A549 (cell line): ENCODE data around the gene DGLUCY. TPM values are rescaled to one million over a fixed set of nuclear protein-coding genes. Genes with fewer than 3 reads are reported as not detected.

ENCODE experiments used
- ATAC-seq, 2 experiments: fragments of 200-7000 bp in 1 of 2; fragments of >200 bp in 1 of 2; cut with Nextera tagmentation in 1 of 2; cut with Tn5 transposase in 1 of 2; 3 replicates each; pipeline versions ENCODE4 v1.8.0 to v1.9.1; 2018 to 2020; ENCODE audit warnings: mild to moderate bottlenecking in 1 of 2, moderate library complexity in 1 of 2
- CTCF ChIA-PET: fragments of 300-600 bp; sonication (Branson Sonifier 250); formaldehyde crosslinking; extraction: SDS; loops from one replicate; lab custom pipeline; 2021; ENCODE audit warnings: antibody characterized with exemption, inconsistent platforms; lab: Yijun Ruan, JAX
- POLR2A ChIA-PET: fragments of 350-600 bp; formaldehyde crosslinking; extraction: SDS; loops from one replicate; lab custom pipeline; 2021; ENCODE audit warnings: antibody characterized with exemption, inconsistent platforms; lab: Yijun Ruan, JAX
- DNase-seq, 2 experiments: peaks; one replicate each; pipeline versions ENCODE4 v3.0.0 to v3.0.0-alpha.2; 2011 to 2016; ENCODE audit warnings: low read depth in 1 of 2, low spot score in 1 of 2
- FAIRE-seq: peaks from 2 replicates; lab custom pipeline; 2011; peaks lifted over from hg19 to GRCh38; lab: Jason Lieb, UNC
- H3K27ac ChIP-seq, 2 experiments: fragments of >200 bp; sonication (Bioruptor Twin); formaldehyde crosslinking; 3 replicates each; pipeline ENCODE4 v1.5.1; 2016 to 2017
- H3K4me1 ChIP-seq: fragments of >200 bp; sonication (Bioruptor Twin); formaldehyde crosslinking; 3 replicates; pipeline ENCODE4 v1.6.1; 2016
- H3K4me2 ChIP-seq: fragments of >200 bp; sonication (Bioruptor Twin); formaldehyde crosslinking; 3 replicates; pipeline ENCODE4 v1.6.1; 2016
- H3K4me3 ChIP-seq: fragments of >200 bp; sonication (Bioruptor Twin); formaldehyde crosslinking; 3 replicates; pipeline ENCODE4 v1.5.1; 2016
- H3K9me3 ChIP-seq: fragments of >200 bp; sonication (Bioruptor Twin); formaldehyde crosslinking; 3 replicates; pipeline ENCODE4 v1.6.1; 2016
- BCL3 ChIP-seq: fragments of >200 bp; sonication (Bioruptor Twin); formaldehyde crosslinking; IDR thresholded peaks from 3 replicates; pipeline ENCODE4 v1.6.1; 2016
- BHLHE40 ChIP-seq: IDR thresholded peaks from 2 replicates; pipeline ENCODE4 v1.6.1; 2012; ENCODE audit warnings: low read depth, low read length, inconsistent platforms
- EHMT2 ChIP-seq: fragments of 200-600 bp; sonication (generic); IDR thresholded peaks from 2 replicates; pipeline ENCODE4 v1.6.1; 2016; ENCODE audit warnings: antibody characterized with exemption, low read depth, mild to moderate bottlenecking, moderate library complexity
- ELK1 ChIP-seq: fragments of 150-350 bp; IDR thresholded peaks from 2 replicates; pipeline ENCODE4 v1.6.1; 2014; ENCODE audit warnings: low read depth, mild to moderate bottlenecking, low read length
- ESRRA ChIP-seq: fragments of 150-350 bp; IDR thresholded peaks from 2 replicates; pipeline ENCODE4 v1.6.1; 2014; ENCODE audit warnings: mild to moderate bottlenecking, low read length, borderline replicate concordance
- FOXS1 ChIP-seq: fragments of 250-450 bp; sonication (Bioruptor Pico); IDR thresholded peaks from 2 replicates; pipeline ENCODE4 v1.5.0; 2020; ENCODE audit warnings: mild to moderate bottlenecking, moderate library complexity
- GATA3 ChIP-seq: IDR thresholded peaks from 2 replicates; pipeline ENCODE4 v1.6.1; 2012; ENCODE audit warnings: borderline replicate concordance
- HES2 ChIP-seq: fragments of >200 bp; sonication (Bioruptor Twin); formaldehyde crosslinking; IDR thresholded peaks from 2 replicates; pipeline ENCODE4 v1.6.1; 2016
- HEYL ChIP-seq: fragments of 250-450 bp; sonication (Bioruptor Pico); IDR thresholded peaks from 2 replicates; pipeline ENCODE4 v1.8.0; 2021; ENCODE audit warnings: mild to moderate bottlenecking, moderate library complexity
- HOXA7 ChIP-seq: fragments of 250-450 bp; sonication (Bioruptor Pico); IDR thresholded peaks from 2 replicates; pipeline ENCODE4 v1.5.0; 2020; ENCODE audit warnings: mild to moderate bottlenecking, moderate library complexity
- HOXB5 ChIP-seq: fragments of 250-450 bp; sonication (Bioruptor Pico); IDR thresholded peaks from 2 replicates; pipeline ENCODE4 v1.5.0; 2020; ENCODE audit warnings: mild to moderate bottlenecking, moderate library complexity
- JUN ChIP-seq, 2 experiments: fragments of >200 bp; sonication (Bioruptor Twin); formaldehyde crosslinking; IDR thresholded peaks; 2 replicates in 1 of 2; 3 replicates in 1 of 2; pipeline ENCODE4 v1.6.1; 2016 to 2017
- KDM5A ChIP-seq: fragments of 200-600 bp; sonication (generic); IDR thresholded peaks from 2 replicates; pipeline ENCODE4 v1.6.1; 2016; ENCODE audit warnings: antibody characterized with exemption, mild to moderate bottlenecking
- MAX ChIP-seq: IDR thresholded peaks from 2 replicates; pipeline ENCODE4 v1.6.1; 2012
- NPAS2 ChIP-seq: fragments of 250-450 bp; sonication (Bioruptor Pico); IDR thresholded peaks from 2 replicates; pipeline ENCODE4 v1.8.0; 2022; ENCODE audit warnings: mild to moderate bottlenecking, moderate library complexity, borderline replicate concordance
- PBX3 ChIP-seq: IDR thresholded peaks from 2 replicates; pipeline ENCODE4 v1.6.1; 2012
- RCOR1 ChIP-seq: fragments of 150-350 bp; IDR thresholded peaks from 2 replicates; pipeline ENCODE4 v1.6.1; 2014; ENCODE audit warnings: antibody characterized with exemption, low read length, low read depth
- RFX5 ChIP-seq: fragments of 450-650 bp; IDR thresholded peaks from 2 replicates; pipeline ENCODE4 v1.7.1; 2014; ENCODE audit warnings: antibody characterized with exemption, mild to moderate bottlenecking, moderate library complexity
- RNF2 ChIP-seq: fragments of 200-600 bp; sonication (generic); IDR thresholded peaks from 2 replicates; pipeline ENCODE4 v1.6.1; 2016; ENCODE audit warnings: low read depth, mild to moderate bottlenecking, antibody characterized with exemption, moderate library complexity, borderline replicate concordance
- TP53 ChIP-seq: fragments of 250-450 bp; sonication (Bioruptor Pico); IDR thresholded peaks from 2 replicates; pipeline ENCODE4 v1.5.0; 2021; ENCODE audit warnings: mild to moderate bottlenecking, moderate library complexity
- ZFP36 ChIP-seq: fragments of 450-650 bp; IDR thresholded peaks from 2 replicates; pipeline ENCODE4 v1.6.1; 2014; ENCODE audit warnings: borderline replicate concordance; ENCODE audit not compliant: partially characterized antibody
- WGBS: methylation state at CpG from one replicate; pipeline ENCODE4 v1.1.6; 2017; ENCODE audit errors: missing lambda C conversion rate; 5-methylcytosine and 5-hydroxymethylcytosine counted together
- polyA plus RNA-seq, 4 experiments: library from polyadenylated mRNA; depleted of rRNA in 3 of 4; stranded (reverse); fragments of >200 nt; fragmentation: RNase III in 1 of 4; extraction: RNeasy Plus Mini Kit Qiagen cat#74134 plus additional on column Dnase treatment in 1 of 4; gene quantifications; 2 replicates in 3 of 4; 3 replicates in 1 of 4; pipeline ENCODE4 v1.2.3, GENCODE V29; 2011 to 2017
- TF ChIP-seq, protein P1 (sequence below): fragments of >200 bp; sonication (Bioruptor Twin); formaldehyde crosslinking; IDR thresholded peaks from 3 replicates; pipeline ENCODE4 v1.5.1; 2016

Gene DGLUCY
- polyA plus RNA-seq, 2 of the 4 experiments (the other 2 are of a cell fraction), result 14.4 to 17.5 TPM

- TF ChIP-seq, protein P1, sequence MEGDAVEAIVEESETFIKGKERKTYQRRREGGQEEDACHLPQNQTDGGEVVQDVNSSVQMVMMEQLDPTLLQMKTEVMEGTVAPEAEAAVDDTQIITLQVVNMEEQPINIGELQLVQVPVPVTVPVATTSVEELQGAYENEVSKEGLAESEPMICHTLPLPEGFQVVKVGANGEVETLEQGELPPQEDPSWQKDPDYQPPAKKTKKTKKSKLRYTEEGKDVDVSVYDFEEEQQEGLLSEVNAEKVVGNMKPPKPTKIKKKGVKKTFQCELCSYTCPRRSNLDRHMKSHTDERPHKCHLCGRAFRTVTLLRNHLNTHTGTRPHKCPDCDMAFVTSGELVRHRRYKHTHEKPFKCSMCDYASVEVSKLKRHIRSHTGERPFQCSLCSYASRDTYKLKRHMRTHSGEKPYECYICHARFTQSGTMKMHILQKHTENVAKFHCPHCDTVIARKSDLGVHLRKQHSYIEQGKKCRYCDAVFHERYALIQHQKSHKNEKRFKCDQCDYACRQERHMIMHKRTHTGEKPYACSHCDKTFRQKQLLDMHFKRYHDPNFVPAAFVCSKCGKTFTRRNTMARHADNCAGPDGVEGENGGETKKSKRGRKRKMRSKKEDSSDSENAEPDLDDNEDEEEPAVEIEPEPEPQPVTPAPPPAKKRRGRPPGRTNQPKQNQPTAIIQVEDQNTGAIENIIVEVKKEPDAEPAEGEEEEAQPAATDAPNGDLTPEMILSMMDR, result no peak
- TF ChIP-seq BCL3 (no peak), NPAS2 (CRISPR knock-in tag) (peak; percentile 53; the same call in 1 of the 2 replicates), MAX (peak; percentile 97; the same call in 1 of the 2 replicates)
- TF ChIP-seq, all 56 proteins: peak for 6
These were observed 499 bp downstream of the DGLUCY start (continued) for GRCh38 chr14:91114079-91115065.

GRCh38 chr14:91115986-91116770 is 2.3 kb downstream of the DGLUCY start:
- Histone ChIP-seq H3K4me2 (peak overlapping the region; percentile 84; the same call in 1 of the 3 replicates), H3K4me1 (peaks cover 34% of the 10 kb centered on the region), H3K4me3 (no peak overlapping the region), H3K9me3 (no peaks in the 10 kb centered on the region), H3K27ac (no peak overlapping the region)
- TF ChIP-seq HEYL (no peak), RCOR1 (no peak), KDM5A (no peak), BHLHE40 (no peak), JUN (IDR thresholded peaks at IDR 0.05) (no peak), HOXA7 (CRISPR knock-in tag) (no peak), RNF2 (no peak), FOXS1 (no peak), GATA3 (no peak)
- 86% methylated on average over 5 of the region's 5 CpGs for WGBS
- no peak for ATAC-seq
- ChIA-PET POLR2A (interaction anchor here (0.6 kb wide), 1 partner anchor 82 kb away, joined by 4 read pairs; no protein-coding TSS in a partner anchor), CTCF (interaction anchor here (0.8 to 2.4 kb wide), 4 partner anchors 10 to 213 kb away, joined by 4 to 8 read pairs (median 4); no protein-coding TSS in a partner anchor)
- DNase-seq, result no peak
- no peak for FAIRE-seq

- peaks cover 29% of the 10 kb centered on the region for H3K4me1 ChIP-seq
- 71% methylated on average over 7 of the region's 7 CpGs for WGBS
- no peak for FAIRE-seq
- no peak for TF ChIP-seq ZFP36
- TF ChIP-seq RFX5, result no peak
- no peak for TF ChIP-seq RCOR1
- no peak for TF ChIP-seq HES2
- no peak for TF ChIP-seq GATA3
- TF ChIP-seq HOXB5, result no peak
- TF ChIP-seq ESRRA, result no peak
- TF ChIP-seq TP53 (CRISPR knock-in tag), result no peak
- TF ChIP-seq EHMT2, result no peak
- TF ChIP-seq ELK1, result no peak
- TF ChIP-seq PBX3, result no peak
- no peak for TF ChIP-seq JUN (IDR thresholded peaks at IDR 0.05)
- H3K9me3 ChIP-seq, result no peaks in the 10 kb centered on the region
- H3K4me2 ChIP-seq, result no peak overlapping the region
- ChIA-PET CTCF (no interaction called here), POLR2A (no interaction called here)
- H3K27ac ChIP-seq, result no peak overlapping the region
- ATAC-seq, result no peak
- no peak overlapping the region for H3K4me3 ChIP-seq
- no peak for DNase-seq
These were observed 3.2 kb downstream of the DGLUCY start for GRCh38 chr14:91116913-91117588.
